HepG2 (cell line): ENCODE measurements around the gene SLC22A5. TPM values are rescaled to one million over a fixed set of nuclear protein-coding genes. Genes with fewer than 3 reads are reported as not detected.

Experiments used
- FOSL1 ChIP-seq: sonication (generic); formaldehyde crosslinking; IDR thresholded peaks from 2 replicates; pipeline ENCODE4 v1.9.0; 2021; ENCODE audit warnings: missing genetic modification reagents, borderline replicate concordance
- GATAD1 ChIP-seq: IDR thresholded peaks from 2 replicates; pipeline ENCODE4 v1.6.1; 2016; ENCODE audit warnings: missing genetic modification reagents, missing compliant biosample characterization
- GATAD2A ChIP-seq: IDR thresholded peaks from 2 replicates; pipeline ENCODE4 v1.6.1; 2016
- HDAC1 ChIP-seq: sonication (generic); formaldehyde crosslinking; IDR thresholded peaks from 2 replicates; pipeline ENCODE4 v1.5.1; 2020; ENCODE audit warnings: mild to moderate bottlenecking, missing genetic modification reagents
- MEIS1 ChIP-seq: sonication (generic); formaldehyde crosslinking; IDR thresholded peaks from 2 replicates; pipeline ENCODE4 v1.9.0; 2021; ENCODE audit warnings: mild to moderate bottlenecking, missing genetic modification reagents, moderate library complexity, borderline replicate concordance
- NCOR1 ChIP-seq: fragments of 200-600 bp; sonication (generic); IDR thresholded peaks from 2 replicates; pipeline ENCODE4 v1.7.0; 2017; ENCODE audit warnings: antibody characterized with exemption, low read length, borderline replicate concordance
- SIN3A ChIP-seq: IDR thresholded peaks from 2 replicates; pipeline ENCODE4 v1.6.1; 2011; ENCODE audit warnings: low read depth, mild to moderate bottlenecking, control low read depth, low read length, borderline replicate concordance
- SRF ChIP-seq: IDR thresholded peaks from 2 replicates; pipeline ENCODE4 v1.6.1; 2011; ENCODE audit warnings: mild to moderate bottlenecking, low read depth, low read length, moderate library complexity
- SRY ChIP-seq: sonication (generic); formaldehyde crosslinking; IDR thresholded peaks from 2 replicates; pipeline ENCODE4 v1.8.0; 2022; ENCODE audit warnings: mild to moderate bottlenecking, missing genetic modification reagents
- TBX2 ChIP-seq: sonication (generic); formaldehyde crosslinking; IDR thresholded peaks from 2 replicates; pipeline ENCODE4 v1.5.0; 2020; ENCODE audit warnings: missing genetic modification reagents, mild to moderate bottlenecking, borderline replicate concordance
- ZNF296 ChIP-seq: sonication (generic); formaldehyde crosslinking; conservative IDR thresholded peaks from 2 replicates; pipeline ENCODE4 v1.5.0; 2020; ENCODE audit warnings: mild to moderate bottlenecking, missing genetic modification reagents
- ZNF451 ChIP-seq: sonication (generic); formaldehyde crosslinking; IDR thresholded peaks from 2 replicates; pipeline ENCODE4 v1.5.0; 2020; ENCODE audit warnings: mild to moderate bottlenecking, missing genetic modification reagents
- ZNF574 ChIP-seq: sonication (generic); formaldehyde crosslinking; IDR thresholded peaks from 2 replicates; pipeline ENCODE4 v1.4.0; 2020; ENCODE audit warnings: missing genetic modification reagents
- ZNF589 ChIP-seq: sonication (generic); formaldehyde crosslinking; conservative IDR thresholded peaks from 2 replicates; pipeline ENCODE4 v1.8.0; 2022; ENCODE audit warnings: mild to moderate bottlenecking, moderate library complexity, missing genetic modification reagents
- ZNF672 ChIP-seq: sonication (generic); formaldehyde crosslinking; IDR thresholded peaks from 2 replicates; pipeline ENCODE4 v1.8.1; 2022; ENCODE audit warnings: missing genetic modification reagents
- ZSCAN29 ChIP-seq: sonication (generic); formaldehyde crosslinking; conservative IDR thresholded peaks from 2 replicates; pipeline ENCODE4 v1.4.0; 2020; ENCODE audit warnings: mild to moderate bottlenecking, missing genetic modification reagents
- polyA plus RNA-seq, 8 experiments: library from polyadenylated mRNA; depleted of rRNA in 3 of 8; stranded (reverse) in 7 of 8; unstranded in 1 of 8; fragments of >200 nt; fragmentation: Illumina TruSeq in 4 of 8; extraction: Trizol in 4 of 8; gene quantifications; 2 replicates each; pipeline versions ENCODE4 v1.2.1 to v1.2.3, GENCODE V29; 2011 to 2016; ENCODE audit warnings: low read depth in 4 of 8, missing spikeins in 1 of 8, mixed read lengths in 1 of 8; ENCODE audit not compliant: insufficient read depth in 1 of 8
- total RNA-seq, 5 experiments: library from RNA; depleted of rRNA; stranded (reverse); fragments of >200 nt; fragmentation: Illumina TruSeq; extraction: Trizol; gene quantifications; 2 replicates each; pipeline ENCODE4 v1.2.3, GENCODE V29; 2016; ENCODE audit warnings: low read depth in 1 of 5
- TF ChIP-seq, protein P1 (sequence below): sonication (generic); formaldehyde crosslinking; IDR thresholded peaks from 2 replicates; pipeline ENCODE4 v1.5.0; 2020; ENCODE audit warnings: missing genetic modification reagents, mild to moderate bottlenecking, borderline replicate concordance

SLC22A5 gene
- total and polyA plus RNA-seq, 2 of the 13 experiments (the other 11 are each of a cell fraction or from before 2014, with no cell fraction given), result 7.1 to 15.1 TPM

DNA sequence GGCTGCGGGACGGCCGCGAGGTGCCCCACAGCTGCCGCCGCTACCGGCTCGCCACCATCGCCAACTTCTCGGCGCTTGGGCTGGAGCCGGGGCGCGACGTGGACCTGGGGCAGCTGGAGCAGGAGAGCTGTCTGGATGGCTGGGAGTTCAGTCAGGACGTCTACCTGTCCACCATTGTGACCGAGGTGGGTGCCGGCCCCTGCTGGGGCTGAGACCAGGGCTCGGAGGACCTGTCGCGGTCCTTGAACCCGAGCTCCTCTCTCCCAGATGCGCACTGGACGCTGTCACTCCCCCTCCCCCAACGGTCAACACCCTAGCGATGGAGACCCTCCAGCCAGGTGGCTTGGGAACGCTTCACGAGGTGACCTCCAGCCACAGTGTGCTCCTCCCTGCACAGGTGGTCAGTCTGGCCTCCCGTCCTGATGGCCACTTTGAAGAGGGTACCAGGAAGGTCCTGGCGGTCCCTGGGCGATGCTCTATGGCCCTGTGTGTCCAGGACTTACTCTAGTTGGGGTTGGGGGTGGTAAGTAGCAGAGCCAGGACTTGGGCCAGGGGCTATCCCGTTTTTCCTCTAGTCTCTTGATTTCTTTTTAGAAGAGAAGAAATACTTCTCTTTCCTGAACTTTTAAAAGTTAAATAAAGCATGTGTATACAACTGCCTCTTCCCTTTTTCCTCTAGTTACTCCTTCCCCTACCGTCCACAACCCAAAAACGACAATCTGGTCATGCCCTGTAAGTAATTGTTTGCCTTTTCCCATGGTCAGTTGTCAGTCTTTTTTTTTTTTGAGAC, 866 bp downstream of the SLC22A5 start (continued):
- TF ChIP-seq NCOR1, result no peak
- no peak for TF ChIP-seq HDAC1 (CRISPR knock-in tag)
- TF ChIP-seq, protein P1, sequence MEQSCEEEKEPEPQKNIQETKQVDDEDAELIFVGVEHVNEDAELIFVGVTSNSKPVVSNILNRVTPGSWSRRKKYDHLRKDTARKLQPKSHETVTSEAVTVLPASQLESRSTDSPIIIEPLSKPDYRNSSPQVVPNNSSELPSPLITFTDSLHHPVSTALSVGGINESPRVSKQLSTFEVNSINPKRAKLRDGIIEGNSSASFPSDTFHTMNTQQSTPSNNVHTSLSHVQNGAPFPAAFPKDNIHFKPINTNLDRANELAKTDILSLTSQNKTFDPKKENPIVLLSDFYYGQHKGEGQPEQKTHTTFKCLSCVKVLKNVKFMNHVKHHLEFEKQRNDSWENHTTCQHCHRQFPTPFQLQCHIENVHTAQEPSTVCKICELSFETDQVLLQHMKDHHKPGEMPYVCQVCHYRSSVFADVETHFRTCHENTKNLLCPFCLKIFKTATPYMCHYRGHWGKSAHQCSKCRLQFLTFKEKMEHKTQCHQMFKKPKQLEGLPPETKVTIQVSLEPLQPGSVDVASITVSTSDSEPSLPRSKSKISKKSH (CRISPR knock-in tag), result peak; percentile 54; the same call in 1 of the 2 replicates
- no peak for TF ChIP-seq FOSL1 (CRISPR knock-in tag)
- TF ChIP-seq ZSCAN29, result 0 out of 2 replicates have a peak, but pooled peaks have one; percentile 0
- TF ChIP-seq ZNF296 (CRISPR knock-in tag), result no peak
- TF ChIP-seq SRF, result no peak
- TF ChIP-seq GATAD2A, result no peak
- TF ChIP-seq ZNF574 (CRISPR knock-in tag), result no peak
- TF ChIP-seq SIN3A, result no peak
- TF ChIP-seq ZNF672 (CRISPR knock-in tag), result no peak
- TF ChIP-seq TBX2 (CRISPR knock-in tag), result no peak
- TF ChIP-seq MEIS1 (CRISPR knock-in tag), result 0 out of 2 replicates have a peak, but pooled peaks have one; percentile 38
- 0 out of 2 replicates have a peak, but pooled peaks have one; percentile 33 for TF ChIP-seq ZNF589 (CRISPR knock-in tag)
- TF ChIP-seq ZNF451, result peak; percentile 77; the same call in 1 of the 2 replicates
- no peak for TF ChIP-seq SRY (CRISPR knock-in tag)
- TF ChIP-seq GATAD1 (CRISPR knock-in tag), result no peak
